ENCODE data around the gene GSTO1.
A peak's percentile ranks its signal among the peaks of the same experiment; 100 is the strongest.

GSTO1 gene

GRCh38 chr10:104301907-104302690 lies 47.4 kb downstream of the GSTO1 start:
- peak; percentile 12 for TF ChIP-seq CTCF (IDR thresholded peaks at IDR 0.05; ENCODE audit: low read length, missing control alignments)
- no peak overlapping the region for H3K4me3 ChIP-seq (replicated peaks; ENCODE audit: low read depth, low read length)
- no peak for DNase-seq (ENCODE audit: low read depth)

- no peak overlapping the region for H3K4me3 ChIP-seq (replicated peaks; ENCODE audit: low read depth, low read length)
- no peak for DNase-seq (ENCODE audit: low read depth)
- no peak for TF ChIP-seq CTCF (IDR thresholded peaks at IDR 0.05; ENCODE audit: low read length, missing control alignments)
These were observed 49.1 kb downstream of the GSTO1 start for GRCh38 chr10:104303594-104304355.

- no peak overlapping the region for H3K4me3 ChIP-seq (replicated peaks; ENCODE audit: low read depth, low read length)
- no peak for DNase-seq (ENCODE audit: low read depth)
- TF ChIP-seq CTCF (IDR thresholded peaks at IDR 0.05; ENCODE audit: low read length, missing control alignments): no peak
These were observed 49.7 kb downstream of the GSTO1 start for GRCh38 chr10:104304356-104304745.

- no peak for DNase-seq (ENCODE audit: low read depth)
- TF ChIP-seq CTCF (IDR thresholded peaks at IDR 0.05; ENCODE audit: low read length, missing control alignments): no peak
- H3K4me3 ChIP-seq (replicated peaks; ENCODE audit: low read depth, low read length): no peak overlapping the region
These were observed 50.2 kb downstream of the GSTO1 start for GRCh38 chr10:104304927-104305326.

- TF ChIP-seq CTCF (IDR thresholded peaks at IDR 0.05; ENCODE audit: low read length, missing control alignments): no peak
- no peak for DNase-seq (ENCODE audit: low read depth)
- no peak overlapping the region for H3K4me3 ChIP-seq (replicated peaks; ENCODE audit: low read depth, low read length)
These were observed 52.2 kb downstream of the GSTO1 start for GRCh38 chr10:104306897-104307296.

- H3K4me3 ChIP-seq (replicated peaks; ENCODE audit: low read depth, low read length): no peak overlapping the region
- TF ChIP-seq CTCF (IDR thresholded peaks at IDR 0.05; ENCODE audit: low read length, missing control alignments): no peak
- no peak for DNase-seq (ENCODE audit: low read depth)
These were observed 53.1 kb downstream of the GSTO1 start for GRCh38 chr10:104307576-104308438.

All from fibroblast of pulmonary artery (primary cell).